HG02678 (cell line): ENCODE data around the gene NR3C2.

ENCODE experiments used
- ATAC-seq: cut with Tn5 transposase; IDR thresholded peaks from one replicate; pipeline ENCODE4 v1.9.1; 2021; ENCODE audit warnings: mild to moderate bottlenecking, moderate library complexity; ENCODE audit not compliant: unreplicated experiment

Gene NR3C2

GRCh38 chr4:148266921-148267320 is 175.3 kb downstream of the NR3C2 start:
- no peak for ATAC-seq

- no peak for ATAC-seq
These were observed 176.0 kb downstream of the NR3C2 start for GRCh38 chr4:148266240-148266639.

GRCh38 chr4:148265627-148266026 is 176.6 kb downstream of the NR3C2 start:
- ATAC-seq = no peak

GRCh38 chr4:148263802-148264201 is 178.4 kb downstream of the NR3C2 start:
- ATAC-seq = no peak

GRCh38 chr4:148263127-148263526 is 179.1 kb downstream of the NR3C2 start:
- no peak for ATAC-seq

GRCh38 chr4:148261848-148262247 is 180.4 kb downstream of the NR3C2 start:
- ATAC-seq = no peak

- ATAC-seq = no peak
These were observed 182.4 kb downstream of the NR3C2 start for GRCh38 chr4:148259841-148260240.

GRCh38 chr4:148258535-148258934 is 183.7 kb downstream of the NR3C2 start:
- ATAC-seq = no peak

GRCh38 chr4:148255344-148255720 is 186.9 kb downstream of the NR3C2 start:
- ATAC-seq = no peak

GRCh38 chr4:148254621-148255343 is 187.4 kb downstream of the NR3C2 start:
- ATAC-seq = no peak

- no peak for ATAC-seq
These were observed 188.4 kb downstream of the NR3C2 start for GRCh38 chr4:148253768-148254167.

GRCh38 chr4:148248824-148249223 is 193.4 kb downstream of the NR3C2 start:
- no peak for ATAC-seq

GRCh38 chr4:148245015-148245414 is 197.2 kb downstream of the NR3C2 start:
- no peak for ATAC-seq

GRCh38 chr4:148243837-148244236 is 198.4 kb downstream of the NR3C2 start:
- no peak for ATAC-seq

GRCh38 chr4:148240241-148240640 is 202.0 kb downstream of the NR3C2 start:
- no peak for ATAC-seq

GRCh38 chr4:148239494-148239985 is 202.7 kb downstream of the NR3C2 start:
- no peak for ATAC-seq

- no peak for ATAC-seq
These were observed 203.3 kb downstream of the NR3C2 start for GRCh38 chr4:148238811-148239493.

- no peak for ATAC-seq
These were observed 204.1 kb downstream of the NR3C2 start for GRCh38 chr4:148238086-148238485.

- no peak for ATAC-seq
These were observed 206.4 kb downstream of the NR3C2 start for GRCh38 chr4:148235809-148236208.

GRCh38 chr4:148229798-148230197 is 212.4 kb downstream of the NR3C2 start:
- ATAC-seq = no peak

GRCh38 chr4:148229028-148229427 is 213.2 kb downstream of the NR3C2 start:
- no peak for ATAC-seq

GRCh38 chr4:148227147-148227546 is 215.1 kb downstream of the NR3C2 start:
- no peak for ATAC-seq
